ENCODE measurements around the gene STING1.
"Not testable (repeated sequence)": the region's sequence is repeated elsewhere in the genome, so short reads cannot be mapped to it uniquely, and the experiment has no call there.

STING1 gene

DNA sequence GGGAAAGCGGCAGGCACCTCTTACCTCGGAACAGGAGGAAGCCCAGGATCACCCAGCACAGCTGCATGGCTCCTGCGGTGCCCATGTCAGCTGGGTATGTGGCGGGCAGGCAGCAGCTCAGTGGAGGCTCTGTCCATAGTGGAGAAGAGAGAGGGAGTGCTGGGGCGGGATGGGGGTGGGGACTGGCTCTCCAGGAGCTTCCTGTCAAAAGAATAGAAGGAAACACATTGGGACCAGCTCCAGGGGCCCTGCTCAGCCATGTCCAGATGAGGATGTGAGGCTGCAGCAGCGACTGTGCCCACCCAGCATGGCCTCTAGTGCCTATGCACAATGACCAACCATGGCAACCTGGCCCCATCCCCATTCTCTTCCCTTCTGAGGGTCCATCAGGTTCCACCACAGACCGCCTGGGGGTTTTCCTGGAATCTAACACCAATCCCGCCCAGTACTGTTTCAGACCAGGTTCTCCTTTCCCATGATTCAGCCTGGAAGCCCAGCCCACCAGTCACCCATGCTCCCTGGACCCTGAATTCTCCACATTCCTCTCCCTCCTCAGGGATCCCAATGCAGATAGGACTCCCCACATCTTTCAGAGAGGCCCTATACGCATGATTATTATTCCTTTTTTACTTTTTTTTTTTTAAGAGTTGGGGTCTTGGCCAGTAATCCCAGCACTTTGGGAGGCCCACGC, 19.8 kb downstream of the STING1 start, which contains the start of gene ECSCR:
TSS of gene ECSCR (minus strand) at position 158 of the 691 bp plus-strand sequence. CDS start at position 85, 73 bp downstream.
- no peak for DNase-seq

DNA sequence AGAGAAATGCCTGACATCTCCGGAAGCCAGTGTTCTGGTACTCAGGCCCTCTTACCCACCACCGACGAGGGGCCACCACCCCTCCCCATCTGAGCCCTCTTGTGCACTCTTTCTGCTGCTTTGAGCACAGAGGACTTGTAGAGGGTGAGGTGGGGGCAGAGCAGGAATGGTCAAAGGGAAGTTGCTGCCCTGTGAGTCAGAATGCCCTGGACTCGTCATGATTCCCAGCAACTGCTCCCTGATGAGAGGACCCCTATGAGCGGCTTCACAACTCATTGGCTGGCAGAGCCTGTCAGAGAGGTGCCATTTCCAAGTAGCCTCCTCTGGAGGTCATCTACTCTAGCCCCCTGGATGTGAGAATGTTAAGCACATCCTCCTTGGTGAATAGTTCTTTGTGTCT, 20.9 kb downstream of the STING1 start:
- DNase-seq: no peak

DNA sequence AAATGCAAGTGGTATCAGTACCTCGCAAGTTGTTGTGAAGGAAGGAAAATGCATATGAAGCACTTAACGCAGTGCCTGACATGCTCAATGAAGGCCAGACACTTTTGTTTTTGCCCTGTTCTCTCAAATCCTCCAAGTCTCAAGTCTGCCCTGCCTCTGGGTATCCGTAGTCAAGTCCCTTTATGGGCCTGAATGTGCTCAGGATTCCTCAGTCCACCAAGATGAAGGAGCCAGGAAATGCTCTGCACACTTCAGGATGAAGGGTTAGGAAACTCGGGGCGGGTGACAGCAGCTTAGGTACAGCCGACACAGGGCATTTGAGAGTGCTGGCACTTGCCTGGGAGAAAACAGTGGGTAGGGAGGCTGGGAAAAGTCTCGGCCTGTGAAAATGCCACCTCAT, 21.4 kb downstream of the STING1 start:
- DNase-seq: no peak

DNA sequence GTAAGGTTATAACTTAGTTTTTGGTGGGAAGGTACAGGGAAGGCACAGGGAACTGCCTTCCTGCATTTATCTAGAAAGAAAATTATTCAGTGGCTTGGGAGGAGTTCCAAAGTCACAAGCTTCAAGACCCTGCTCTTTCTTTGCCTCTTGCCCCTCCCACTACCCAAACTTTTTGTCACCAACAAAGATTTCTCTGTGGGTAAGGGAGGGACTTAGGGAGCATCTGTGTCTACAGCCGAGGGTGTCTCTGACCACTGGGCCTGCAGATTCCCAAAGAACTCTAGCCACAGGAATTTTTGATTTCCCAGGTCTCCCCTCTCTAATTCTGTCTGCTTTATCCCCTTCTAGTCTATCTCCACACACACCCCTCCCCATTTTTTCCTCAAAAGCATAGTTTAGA, 22.1 kb downstream of the STING1 start:
- no peak for DNase-seq

DNA sequence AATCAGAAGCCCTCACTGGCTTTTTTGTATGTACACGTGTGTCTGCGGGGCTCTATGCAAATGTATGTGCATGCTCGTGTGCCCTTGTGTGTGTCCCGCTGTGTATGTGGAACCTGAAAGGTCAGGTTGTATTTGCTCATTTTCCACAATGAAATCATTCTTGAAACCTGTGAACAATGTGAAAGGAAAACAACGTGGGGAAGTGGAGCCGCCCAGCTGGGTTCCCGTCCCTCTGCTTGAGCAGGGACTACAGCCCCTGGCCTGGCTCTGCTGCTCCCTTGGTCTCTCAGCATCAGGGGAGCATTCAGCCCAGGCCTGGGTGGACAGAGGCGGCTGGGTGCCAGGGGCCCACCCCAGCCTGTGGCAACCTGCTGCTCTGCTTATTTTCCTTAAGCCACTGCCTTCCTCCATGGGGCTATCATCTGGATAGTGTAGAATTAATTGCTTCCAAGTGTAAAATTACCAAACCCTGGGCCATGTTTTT, 23.1 kb downstream of the STING1 start:
- DNase-seq: no peak

DNA sequence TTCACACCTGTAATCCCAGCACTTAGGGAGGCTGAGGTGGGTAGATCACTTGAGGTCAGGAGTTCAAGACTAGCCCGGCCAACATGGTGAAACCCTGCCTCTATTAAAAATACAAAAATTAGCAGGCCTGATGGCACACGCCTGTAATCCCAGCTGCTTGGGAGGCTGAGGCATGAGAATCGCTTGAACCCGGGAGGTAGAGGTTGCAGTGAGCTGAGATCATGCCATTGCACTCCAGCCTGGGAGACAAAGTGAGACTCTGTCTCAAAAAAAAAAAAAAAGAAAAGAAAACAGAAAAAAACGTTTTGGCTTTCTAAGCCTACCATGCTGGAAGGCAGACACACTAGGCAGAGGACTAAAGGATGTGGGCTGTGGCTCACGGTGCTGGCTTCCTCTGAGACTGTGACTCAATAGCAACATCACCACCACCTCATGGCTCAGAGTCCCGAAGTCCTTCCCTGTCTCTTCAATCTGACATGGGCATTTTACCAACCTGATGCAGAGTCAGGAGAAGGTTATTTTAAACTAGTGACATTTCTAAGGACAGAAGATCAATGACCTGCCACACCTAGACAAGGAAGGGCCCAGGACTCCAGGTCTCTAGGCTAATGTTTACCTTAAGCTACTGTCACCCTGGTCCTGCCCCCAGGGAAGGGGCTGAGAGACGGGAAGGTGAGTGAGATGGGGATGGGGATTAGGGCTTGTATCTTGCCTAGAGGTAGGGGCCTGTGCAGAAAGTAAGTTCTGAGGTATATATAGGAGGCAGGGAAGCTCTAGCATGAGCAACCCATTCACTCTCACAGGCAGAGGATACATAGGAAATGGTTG, 23.8 kb downstream of the STING1 start:
- peak; percentile 59 to 73 for DNase-seq

DNA sequence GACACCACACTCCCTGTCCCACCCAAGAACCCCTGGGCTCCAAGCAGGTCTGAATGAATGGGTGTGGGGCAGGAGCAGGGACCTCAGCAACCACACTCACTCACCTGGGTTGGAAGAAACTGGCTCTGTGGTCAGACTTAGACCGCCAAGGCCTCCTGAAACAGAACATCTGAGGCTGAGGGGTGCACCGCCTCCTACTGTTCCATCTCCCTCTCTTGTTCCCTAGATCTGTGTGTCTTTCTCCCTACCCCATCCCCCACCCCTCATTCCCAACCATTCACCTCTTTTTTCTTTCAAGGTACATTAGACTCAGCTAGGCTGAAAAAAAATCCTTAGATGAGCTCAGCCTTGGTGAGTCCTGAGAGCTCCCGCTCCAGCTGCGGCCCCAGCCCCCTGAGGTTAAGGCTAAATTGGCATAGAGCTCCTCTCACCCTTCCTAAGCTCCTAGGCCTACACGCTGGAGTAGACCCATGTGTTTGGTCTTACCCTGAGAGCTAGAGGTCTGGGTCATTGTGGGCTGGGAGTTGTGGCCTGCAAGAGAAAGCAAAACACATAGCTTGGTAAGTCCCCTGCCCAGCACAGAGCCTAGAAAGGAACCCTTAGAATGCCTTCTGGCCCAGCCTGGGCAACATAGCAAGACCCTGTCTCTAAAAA, 24.8 kb downstream of the STING1 start:
- no peak for DNase-seq

DNA sequence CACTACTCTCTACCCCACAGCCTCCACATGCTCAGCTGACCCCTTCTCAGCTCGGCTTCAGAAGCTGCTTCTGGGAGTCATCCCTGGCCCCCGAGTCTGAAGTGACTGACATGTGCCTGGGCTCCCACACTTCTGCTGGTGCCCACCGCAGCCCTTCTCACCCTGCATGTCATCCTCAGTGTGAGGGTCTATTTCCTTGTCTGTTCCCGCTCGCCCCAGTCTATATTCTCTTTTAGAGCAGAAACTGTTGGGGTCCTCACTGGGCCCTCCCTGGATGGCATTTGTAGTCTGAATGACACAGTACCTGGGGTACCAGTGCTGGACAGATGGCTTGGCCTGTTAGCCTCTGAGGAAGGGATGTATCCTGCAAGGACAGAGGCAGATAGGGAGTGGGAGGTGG, 25.3 kb downstream of the STING1 start:
- DNase-seq: no peak

DNA sequence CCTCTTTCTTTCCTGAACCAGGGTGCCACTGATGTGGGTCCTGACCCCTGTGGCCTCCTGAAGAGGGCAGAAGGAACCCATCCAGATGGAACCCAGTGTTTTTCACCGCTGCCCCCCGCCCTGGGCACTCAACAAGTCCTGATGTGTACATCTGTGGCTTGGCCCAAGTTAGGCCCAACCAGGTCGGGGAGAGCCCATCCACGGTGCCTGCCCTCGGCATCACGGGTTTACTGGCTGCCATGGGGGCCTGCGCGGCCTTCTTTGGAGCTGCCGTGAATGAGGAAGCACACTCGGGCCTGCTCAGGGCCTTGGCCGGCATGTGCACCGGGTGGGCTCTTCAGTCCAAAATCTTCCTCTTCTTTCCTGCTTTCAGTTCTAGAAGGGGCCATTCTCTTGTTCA, 25.8 kb downstream of the STING1 start:
- DNase-seq: no peak

DNA sequence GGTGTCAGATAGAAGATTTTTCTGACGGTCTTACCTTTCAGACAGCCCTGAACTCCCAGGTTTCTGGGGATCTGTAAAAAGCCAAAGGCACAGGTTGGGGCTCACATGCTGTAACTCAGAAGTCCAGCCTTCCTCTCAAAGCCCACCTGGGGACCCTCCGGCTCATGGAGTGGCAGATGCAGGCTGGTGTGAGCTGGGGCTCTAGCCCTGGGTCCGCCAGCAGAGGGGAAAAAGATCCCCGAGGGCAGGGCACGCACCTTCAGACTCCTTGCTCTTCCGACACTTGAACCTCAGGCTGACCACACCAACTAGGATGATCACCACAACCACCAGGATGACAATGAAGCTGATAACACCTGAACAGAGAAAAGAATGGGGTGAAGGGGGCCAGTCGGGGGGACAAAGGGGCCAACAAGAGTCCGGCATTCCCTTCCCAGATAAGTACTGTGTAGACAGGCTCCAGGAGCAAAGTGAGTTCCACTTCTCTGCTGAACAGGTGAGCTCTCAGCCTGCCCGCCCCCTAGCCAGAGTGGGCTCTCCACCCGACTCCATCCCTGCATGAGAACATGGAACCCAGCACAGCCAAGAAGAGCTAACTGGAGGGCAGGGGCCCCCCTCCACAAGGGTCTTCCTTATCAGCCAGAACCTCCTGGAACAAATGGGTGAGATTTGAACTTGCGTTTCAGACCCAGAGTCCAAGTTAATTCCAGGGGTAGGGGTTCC, 27.8 kb downstream of the STING1 start:
- DNase-seq: no peak

DNA sequence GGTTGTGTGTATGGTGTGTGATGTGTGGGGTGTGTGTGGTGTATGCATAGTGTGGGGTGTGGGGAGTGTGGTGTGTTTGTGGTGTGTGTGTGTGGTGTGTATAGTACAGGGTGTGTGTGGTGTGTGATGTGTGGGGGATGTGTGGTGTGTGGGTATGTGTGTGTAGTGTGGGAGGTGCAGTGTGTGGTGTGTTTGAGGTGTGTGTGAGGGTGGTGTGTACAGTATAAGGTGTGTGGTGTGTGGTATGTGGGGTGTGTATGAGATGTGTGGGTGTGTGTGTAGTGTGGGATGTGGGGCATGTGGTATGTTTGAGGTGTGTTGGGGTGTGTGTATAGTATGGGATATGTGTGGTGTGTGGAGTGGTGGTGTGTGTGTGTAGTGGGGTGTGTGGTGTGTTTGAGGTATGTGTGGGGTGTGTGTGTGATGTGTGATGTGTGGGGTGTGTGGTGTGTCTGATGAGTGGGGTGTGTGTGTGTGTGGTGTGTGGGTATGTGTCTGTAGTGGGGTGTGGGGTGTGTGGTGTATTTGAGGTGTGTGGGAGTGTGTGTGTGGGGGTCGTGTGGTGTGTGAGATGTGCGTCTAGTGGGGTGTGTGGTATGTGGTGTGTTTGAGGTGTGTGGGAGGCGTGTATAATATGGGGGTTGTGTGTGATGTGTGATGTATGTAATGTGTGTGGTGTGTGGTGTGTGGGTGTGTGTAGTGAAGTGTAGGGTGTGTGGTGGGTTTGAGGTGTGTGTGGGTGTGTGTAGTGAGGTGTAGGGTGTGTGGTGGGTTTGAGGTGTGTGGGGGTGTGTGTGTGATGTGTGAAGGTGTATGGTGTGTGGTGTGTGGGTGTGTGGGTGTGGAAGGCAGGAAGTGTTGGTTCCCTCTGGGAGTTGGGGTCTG, 28.6 kb downstream of the STING1 start:
- no peak for DNase-seq

DNA sequence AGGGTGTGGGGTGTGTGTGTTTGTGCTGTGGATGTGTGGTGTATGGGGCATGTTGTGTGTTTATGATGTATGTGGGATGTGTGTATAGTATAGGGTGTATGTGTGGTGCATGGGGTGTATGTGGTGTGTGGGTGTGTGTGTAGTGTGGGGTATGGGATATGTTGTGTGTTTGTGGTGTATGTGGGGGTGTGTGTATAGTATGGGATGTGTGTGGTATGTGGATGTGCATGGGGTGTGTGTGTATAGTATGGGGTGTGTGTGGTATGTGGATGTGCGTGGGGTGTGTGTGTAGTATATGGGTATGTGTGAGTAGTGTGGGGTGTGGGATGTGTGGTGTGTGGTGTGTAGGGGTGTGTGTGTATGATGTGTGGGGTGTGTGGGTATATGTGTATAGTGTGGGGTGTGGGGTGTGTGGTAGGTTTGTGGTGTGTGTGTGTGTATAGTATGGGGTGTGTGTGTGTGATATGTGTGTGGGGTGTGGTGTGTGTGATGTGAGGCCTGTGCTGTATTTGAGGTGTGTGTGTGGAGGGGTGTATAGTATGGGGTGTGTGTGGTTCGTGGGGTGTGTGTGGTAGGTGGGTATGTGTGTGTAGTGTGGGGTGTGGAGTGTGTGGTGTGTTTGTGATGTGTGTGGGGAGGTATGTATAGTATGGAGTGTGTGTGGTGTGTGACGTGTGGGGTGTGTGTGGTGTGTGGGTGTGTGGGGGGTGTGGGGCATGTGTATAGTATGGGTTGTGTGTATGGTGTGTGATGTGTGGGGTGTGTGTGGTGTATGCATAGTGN, 30.5 kb downstream of the STING1 start:
- no peak for DNase-seq

DNA sequence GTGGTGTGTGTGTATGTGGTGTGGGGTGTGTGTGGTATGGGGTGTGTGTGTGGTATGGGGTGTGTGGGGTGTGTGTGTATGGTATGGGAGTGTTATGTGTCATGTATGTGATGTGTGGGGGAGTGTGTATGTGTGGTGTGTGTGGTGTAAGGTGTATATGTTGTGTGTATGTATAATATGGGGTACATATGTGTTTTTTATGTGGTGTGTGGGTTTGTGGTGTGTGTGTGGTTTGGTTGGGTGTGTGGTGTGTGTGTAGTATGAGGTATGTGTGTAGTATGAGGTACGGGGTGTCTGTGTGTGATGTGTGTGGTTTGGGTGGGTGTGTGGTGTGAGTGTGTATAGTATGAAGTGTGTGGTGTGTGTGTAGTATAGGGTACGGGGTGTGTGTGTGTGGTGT, 31.4 kb downstream of the STING1 start:
- DNase-seq: no peak

DNA sequence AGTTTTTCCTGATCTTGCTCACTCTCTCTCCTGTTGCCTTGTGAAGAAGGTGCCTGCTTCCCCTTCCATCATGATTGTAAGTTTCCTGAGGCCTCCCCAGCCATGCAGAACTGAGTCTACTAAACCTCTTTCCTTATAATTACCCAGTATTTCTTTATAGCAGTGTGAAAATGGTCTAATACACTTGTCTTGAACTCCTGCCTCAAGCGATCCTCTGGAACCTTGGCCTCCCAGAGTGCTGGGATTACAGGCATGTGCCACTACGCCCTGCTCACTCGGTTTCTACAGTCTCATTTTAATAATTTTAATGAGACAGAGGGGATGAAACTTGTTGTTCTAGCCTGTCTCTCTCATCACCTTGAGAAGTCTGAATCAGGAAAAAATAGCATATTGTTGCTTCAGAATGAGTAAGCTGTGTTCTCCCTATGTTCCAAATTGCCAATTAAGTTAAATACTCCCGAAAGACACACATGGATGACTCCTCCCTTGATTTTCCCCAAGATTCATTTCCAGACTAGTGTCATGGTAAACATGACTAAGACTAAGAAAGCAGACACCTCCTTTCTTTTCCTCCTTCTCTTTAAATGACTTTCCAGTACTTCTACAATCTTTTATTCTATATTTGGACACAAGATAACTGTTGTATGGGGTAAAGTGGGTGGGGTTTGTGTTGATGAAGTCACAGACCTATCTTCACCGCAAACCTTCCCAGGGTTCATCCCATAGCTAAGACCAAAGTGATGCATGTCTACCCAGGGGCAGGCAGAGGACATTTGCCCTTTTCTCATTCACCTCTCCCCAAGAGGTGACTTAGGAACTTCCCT, 35.4 kb downstream of the STING1 start:
- no peak for DNase-seq

DNA sequence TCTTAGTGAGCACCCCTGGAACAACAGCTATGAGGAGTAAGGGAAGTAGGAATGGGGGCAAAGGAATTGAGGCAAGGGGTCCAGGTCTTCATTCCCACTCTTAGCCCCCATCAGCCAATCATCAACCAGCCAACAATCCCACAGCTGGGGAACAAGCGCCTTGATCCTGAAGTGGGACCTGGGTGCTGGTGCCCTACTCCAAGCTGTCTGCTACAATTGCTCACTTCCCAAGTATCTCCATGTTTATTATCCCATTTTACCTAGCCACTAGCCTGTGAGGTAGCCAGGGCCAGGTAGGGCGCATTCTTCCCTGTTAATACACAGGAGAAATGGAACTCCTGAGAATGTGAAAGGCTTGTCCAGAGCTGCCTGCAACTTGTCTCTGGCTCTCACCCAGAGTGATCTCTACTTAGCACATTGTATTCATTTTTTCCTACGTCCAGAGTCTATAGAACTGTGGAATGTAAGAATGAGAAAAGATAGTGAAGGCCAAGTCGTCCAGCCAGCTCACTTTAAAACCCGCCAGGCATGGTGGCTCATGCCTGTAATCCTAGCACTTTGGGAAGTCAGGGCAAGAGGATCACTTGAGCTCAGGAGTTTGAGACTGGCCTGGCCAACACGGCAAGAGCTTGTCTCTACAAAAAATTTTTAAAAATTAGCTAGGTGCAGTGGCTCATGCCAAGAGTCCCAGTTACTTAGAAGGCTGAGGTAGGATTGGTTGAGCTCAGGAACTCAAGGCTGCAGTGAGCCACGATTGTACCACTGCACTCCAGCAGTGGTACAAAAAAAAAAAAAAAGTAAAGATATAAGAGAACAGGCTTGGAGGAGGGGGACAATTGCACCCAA, 37.0 kb downstream of the STING1 start:
- no peak for DNase-seq

DNA sequence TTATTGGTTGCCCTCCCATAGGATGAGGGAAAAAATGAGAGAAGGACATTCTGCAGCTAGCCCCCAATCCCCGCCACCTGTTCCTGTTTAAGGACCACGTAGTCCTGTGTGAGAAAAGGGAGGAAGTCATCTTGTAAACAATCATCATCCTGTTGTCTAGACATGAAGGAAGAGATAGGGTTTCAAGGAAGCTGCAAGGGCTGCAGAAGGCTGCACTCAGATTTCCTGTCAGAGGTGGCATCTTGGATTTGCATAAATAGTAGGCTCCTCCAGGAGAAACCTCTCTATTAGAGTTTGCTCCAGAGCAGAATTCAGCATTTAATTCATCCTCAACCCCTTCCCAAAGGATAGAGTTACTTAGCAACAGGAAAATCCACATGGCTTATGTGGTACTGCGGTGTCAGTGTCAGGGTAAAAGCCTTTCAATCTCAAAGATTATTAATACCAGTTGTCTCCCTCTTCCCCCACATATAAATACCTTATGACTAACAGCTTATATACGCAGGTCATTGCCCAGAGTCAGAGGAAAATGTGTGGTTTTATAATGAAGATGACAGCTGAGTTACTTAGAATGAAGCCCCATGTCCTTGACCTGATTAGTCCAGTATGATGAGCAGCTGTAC, 38.6 kb downstream of the STING1 start:
- no peak for DNase-seq

DNA sequence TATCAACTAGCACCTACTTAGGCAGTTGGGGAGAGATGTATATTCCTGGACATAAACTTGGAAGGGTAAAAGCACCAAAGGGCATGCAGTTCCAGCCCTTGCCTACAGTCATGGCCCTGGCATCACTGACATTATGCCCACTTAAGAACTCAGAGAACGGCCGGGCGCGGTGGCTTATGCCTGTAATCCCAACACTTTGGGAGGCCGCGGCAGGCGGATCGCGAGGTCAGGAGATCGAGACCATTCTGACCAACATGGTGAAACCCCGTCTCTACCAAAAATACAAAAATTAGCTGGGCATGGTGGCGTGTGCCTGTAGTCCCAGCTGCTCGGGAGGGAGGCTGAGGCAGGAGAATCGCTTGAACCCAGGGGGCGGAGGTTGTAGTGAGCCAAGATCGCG, 42.1 kb downstream of the STING1 start:
- DNase-seq: not testable (repeated sequence)

DNA sequence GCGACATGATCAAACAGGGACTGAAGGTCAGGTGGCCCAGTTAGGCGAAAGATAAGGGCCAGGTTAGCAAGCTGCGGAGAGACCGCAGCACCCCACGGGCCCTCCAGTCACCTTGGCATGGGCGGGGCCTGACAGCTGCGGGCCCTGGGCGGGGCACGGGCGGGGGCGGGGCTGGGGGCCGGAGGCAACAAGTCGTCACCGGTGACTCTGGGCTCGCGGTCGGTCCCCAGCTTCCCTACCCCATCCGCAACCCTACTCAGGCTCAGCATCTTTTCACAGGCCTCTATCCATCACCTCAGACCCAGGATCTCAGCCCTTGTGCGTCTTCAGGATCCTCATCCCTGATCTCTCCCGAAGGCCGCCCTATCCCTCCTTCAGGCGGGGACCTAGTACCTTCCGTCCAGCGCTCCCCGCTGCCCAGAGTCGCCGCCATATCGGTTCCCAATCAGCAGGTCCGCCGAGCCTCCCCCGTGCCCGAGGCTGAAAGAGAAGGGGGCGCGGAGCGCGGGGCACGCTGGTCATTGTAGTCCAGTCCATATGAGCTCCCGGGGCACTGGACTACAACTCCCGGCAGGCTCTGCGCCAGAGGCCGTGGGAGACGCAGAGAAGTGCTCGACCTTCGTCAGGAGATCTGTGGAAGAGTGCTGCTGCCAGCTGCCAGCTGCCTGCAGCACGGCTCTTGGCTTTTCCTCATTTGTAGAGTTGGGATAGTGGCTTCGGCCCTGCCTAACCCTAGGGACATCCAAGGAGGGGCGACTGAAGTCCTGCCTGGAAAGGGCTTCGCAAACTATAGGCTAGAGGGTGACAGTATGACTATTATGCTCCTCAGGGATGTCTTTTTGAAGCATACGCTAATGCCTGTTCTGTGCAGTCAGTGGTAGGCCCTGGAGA, 43.3 kb downstream of the STING1 start, which contains the start of gene DNAJC18:
TSS of gene DNAJC18 (minus strand) at position 513 of the 891 bp plus-strand sequence. CDS start at position 433, 80 bp downstream.
- peak; percentile 71 to 73 for DNase-seq

All from AML-193 (cell line).